HepG2 (cell line): ENCODE data around the gene CRMP1. TPM values are rescaled to one million over a fixed set of nuclear protein-coding genes. Genes with fewer than 3 reads are reported as not detected.

Experiments used
- ATAC-seq: fragments of 200-7000 bp; cut with Tn5 transposase; 3 replicates; pipeline ENCODE4 v1.9.1; 2020; ENCODE audit warnings: mild to moderate bottlenecking, moderate library complexity
- BruUV-seq: library from RNA; stranded (reverse); fragments of 400-500 nt; replicated peaks from 2 replicates; lab custom pipeline; 2021; lab: Mats Ljungman, UMichigan
- CTCF ChIA-PET: fragments of 300-600 bp; formaldehyde crosslinking; extraction: SDS; loops from one replicate; lab custom pipeline; 2021; ENCODE audit warnings: low total read pairs, inconsistent platforms, low intra/inter-chr PET ratio; lab: Yijun Ruan, JAX
- POLR2A ChIA-PET: fragments of 350-600 bp; sonication (Branson Sonifier 250); formaldehyde crosslinking; loops from one replicate; lab custom pipeline; 2020; ENCODE audit warnings: antibody characterized with exemption, inconsistent platforms; lab: Yijun Ruan, JAX
- DNase-seq: peaks from one replicate; pipeline ENCODE4 v3.0.0-alpha.2; 2015; ENCODE audit warnings: low spot score
- FAIRE-seq: peaks from 3 replicates; lab custom pipeline; 2011; peaks lifted over from hg19 to GRCh38; lab: Jason Lieb, UNC
- H2AFZ ChIP-seq: one replicate; pipeline ENCODE4 v1.6.1; 2011; ENCODE audit warnings: low read length, inconsistent platforms
- H3K27ac ChIP-seq: fragments of 300-600 bp; 3 replicates; pipeline ENCODE4 v1.8.0; 2011; ENCODE audit warnings: mixed run types, mild to moderate bottlenecking, mixed read lengths, low read length, inconsistent platforms; ENCODE audit not compliant: insufficient read depth; ENCODE audit errors: extremely low read length
- H3K27me3 ChIP-seq, 2 experiments: fragments of 200-600 bp in 1 of 2; 2 replicates in 1 of 2; 3 replicates in 1 of 2; pipeline versions ENCODE4 v1.6.0 to v1.8.0; 2011; ENCODE audit warnings: low read length in 2 of 2, mild to moderate bottlenecking in 2 of 2, moderate library complexity in 2 of 2, inconsistent platforms in 1 of 2; ENCODE audit not compliant: insufficient read depth in 2 of 2, control insufficient read depth in 1 of 2
- H3K36me3 ChIP-seq, 2 experiments: fragments of 200-600 bp in 1 of 2; replicated peaks in 1 of 2; 2 replicates in 1 of 2; 3 replicates in 1 of 2; pipeline versions ENCODE4 v1.5.1 to v1.8.0; 2011; ENCODE audit warnings: low read length in 2 of 2, inconsistent platforms in 1 of 2; ENCODE audit not compliant: insufficient read depth in 2 of 2, control insufficient read depth in 1 of 2
- H3K4me1 ChIP-seq: 2 replicates; pipeline ENCODE4 v1.5.1; 2012; ENCODE audit warnings: low read length, inconsistent platforms; ENCODE audit not compliant: insufficient read depth
- H3K4me2 ChIP-seq: 2 replicates; pipeline ENCODE4 v1.6.0; 2011; ENCODE audit warnings: low read depth, low read length, inconsistent platforms
- H3K4me3 ChIP-seq, 3 experiments: fragments of 200-600 bp in 1 of 3; sonication (generic), shearing (Covaris generic) in 1 of 3; replicated peaks in 1 of 3; 2 replicates each; pipeline ENCODE4 v1.5.1; 2011 to 2016; ENCODE audit warnings: low read length in 3 of 3, inconsistent platforms in 2 of 3, low read depth in 2 of 3, mild to moderate bottlenecking in 2 of 3, control low read depth in 1 of 3, mixed read lengths in 1 of 3; ENCODE audit not compliant: insufficient read depth in 1 of 3
- H3K79me2 ChIP-seq: one replicate; pipeline ENCODE4 v1.6.1; 2011; ENCODE audit warnings: low read length, inconsistent platforms; ENCODE audit not compliant: insufficient read depth
- H3K9ac ChIP-seq: 2 replicates; pipeline ENCODE4 v1.6.0; 2011; ENCODE audit warnings: mild to moderate bottlenecking, low read depth, low read length, inconsistent platforms; ENCODE audit not compliant: insufficient read depth
- H3K9me3 ChIP-seq: 2 replicates; pipeline ENCODE4 v1.5.1; 2012; ENCODE audit warnings: mild to moderate bottlenecking, low read length
- H4K20me1 ChIP-seq: 2 replicates; pipeline ENCODE4 v1.6.0; 2011; ENCODE audit warnings: inconsistent platforms, mild to moderate bottlenecking, low read length, moderate library complexity; ENCODE audit not compliant: insufficient read depth
- EEA1 ChIP-seq: sonication (generic); formaldehyde crosslinking; IDR thresholded peaks from 2 replicates; pipeline ENCODE4 v1.5.1; 2020; ENCODE audit warnings: mild to moderate bottlenecking, missing genetic modification reagents, borderline replicate concordance
- ETS1 ChIP-seq: sonication (generic); formaldehyde crosslinking; IDR thresholded peaks from 2 replicates; pipeline ENCODE4 v1.4.0; 2020; ENCODE audit warnings: missing genetic modification reagents
- ETV5 ChIP-seq: IDR thresholded peaks from 2 replicates; pipeline ENCODE4 v1.6.1; 2018; ENCODE audit warnings: missing biosample characterization, missing genetic modification reagents, inconsistent platforms, borderline replicate concordance
- JARID2 ChIP-seq: sonication (generic); formaldehyde crosslinking; IDR thresholded peaks from 2 replicates; pipeline ENCODE4 v1.8.1; 2023; ENCODE audit warnings: missing genetic modification reagents, inconsistent platforms; ENCODE audit not compliant: insufficient replicate concordance
- SMC3 ChIP-seq: IDR thresholded peaks from 2 replicates; pipeline ENCODE4 v1.6.1; 2011; ENCODE audit warnings: low read length, improper control_type of control experiment
- ZNF629 ChIP-seq: sonication (generic); formaldehyde crosslinking; conservative IDR thresholded peaks from 2 replicates; pipeline ENCODE4 v1.5.0; 2020; ENCODE audit warnings: missing genetic modification reagents
- ZNF660 ChIP-seq: sonication (generic); formaldehyde crosslinking; IDR thresholded peaks from 2 replicates; pipeline ENCODE4 v1.5.1; 2020; ENCODE audit warnings: mild to moderate bottlenecking, low read depth, missing genetic modification reagents, borderline replicate concordance
- ZNF747 ChIP-seq: sonication (generic); formaldehyde crosslinking; IDR thresholded peaks from 2 replicates; pipeline ENCODE4 v1.8.1; 2023; ENCODE audit warnings: missing genetic modification reagents, mild to moderate bottlenecking, borderline replicate concordance
- WGBS: methylation state at CpG from one replicate; pipeline ENCODE4 v1.1.6; 2017; ENCODE audit warnings: low lambda C conversion rate; 5-methylcytosine and 5-hydroxymethylcytosine counted together
- in situ Hi-C: cut with HindIII; loops from 2 replicates; pipeline ENCODE4 v1.10.0; 2017; ENCODE audit warnings: low pct_unique_long_range_greater_than_20kb; ENCODE audit not compliant: extremely low pct_ligation_motif_present
- intact Hi-C: fragments of 100-400 bp; cut with micrococcal nuclease; formaldehyde crosslinking; loops from one replicate; pipeline ENCODE4 v1.10.0; 2022; ENCODE audit not compliant: unreplicated experiment
- polyA plus RNA-seq, 8 experiments: library from polyadenylated mRNA; depleted of rRNA in 3 of 8; stranded (reverse) in 7 of 8; unstranded in 1 of 8; fragments of >200 nt; fragmentation: Illumina TruSeq in 4 of 8; extraction: Trizol in 4 of 8; gene quantifications; 2 replicates each; pipeline versions ENCODE4 v1.2.1 to v1.2.3, GENCODE V29; 2011 to 2016; ENCODE audit warnings: low read depth in 4 of 8, missing spikeins in 1 of 8, mixed read lengths in 1 of 8; ENCODE audit not compliant: insufficient read depth in 1 of 8
- total RNA-seq, 5 experiments: library from RNA; depleted of rRNA; stranded (reverse); fragments of >200 nt; fragmentation: Illumina TruSeq; extraction: Trizol; gene quantifications; 2 replicates each; pipeline ENCODE4 v1.2.3, GENCODE V29; 2016; ENCODE audit warnings: low read depth in 1 of 5

The CRMP1 gene
- total and polyA plus RNA-seq, 2 of the 13 experiments (the other 11 are each of a cell fraction or from before 2014, with no cell fraction given) = not detected

- H3K27ac ChIP-seq = no peak overlapping the region
- H3K4me2 ChIP-seq = no peak overlapping the region
- H4K20me1 ChIP-seq = no peaks in the 10 kb centered on the region
- H3K36me3 ChIP-seq = peaks cover 6 to 38% of the 10 kb centered on the region in 2 experiments; a peak in 4 of 5 replicates
- H3K4me3 ChIP-seq = no peak overlapping the region
- no peaks in the 10 kb centered on the region for H3K9me3 ChIP-seq
- H3K4me1 ChIP-seq = no peaks in the 10 kb centered on the region
- WGBS = 88% methylated on average over 6 of the region's 10 CpGs
- DNase-seq (no peak), ATAC-seq (no peak), FAIRE-seq (no peak)
- no peak overlapping the region for H3K9ac ChIP-seq
- H2AFZ ChIP-seq = no peak overlapping the region
- ChIA-PET CTCF (no interaction called here), POLR2A (no interaction called here)
- no peak for TF ChIP-seq ZNF629 (CRISPR knock-in tag)
- no peak for TF ChIP-seq SMC3
- TF ChIP-seq ETS1 = no peak
- no peak for TF ChIP-seq ETV5 (CRISPR knock-in tag)
- TF ChIP-seq EEA1 (CRISPR knock-in tag) = no peak
- no peak for TF ChIP-seq ZNF660 (CRISPR knock-in tag)
- no peak for TF ChIP-seq JARID2 (CRISPR knock-in tag)
- TF ChIP-seq ZNF747 = no peak
- no peaks in the 10 kb centered on the region for H3K79me2 ChIP-seq
- intact Hi-C loops = no loop called here
- in situ Hi-C loops = loop anchor here (25.0 kb wide), 1 partner anchor 821 kb away; no protein-coding TSS in a partner anchor
- no peaks in the 10 kb centered on the region; a peak in 1 of 5 replicates for H3K27me3 ChIP-seq
- BruUV-seq = no TSS peak
These were observed 84.7 kb downstream of the CRMP1 start for GRCh38 chr4:5808081-5808741.
